ENCODE measurements around the gene FHL1. TPM values are rescaled to one million over a fixed set of nuclear protein-coding genes. Genes with fewer than 3 reads are reported as not detected.

The FHL1 gene
- total RNA-seq, 1 experiment from 2014 or later, result 0.73 TPM

DNA sequence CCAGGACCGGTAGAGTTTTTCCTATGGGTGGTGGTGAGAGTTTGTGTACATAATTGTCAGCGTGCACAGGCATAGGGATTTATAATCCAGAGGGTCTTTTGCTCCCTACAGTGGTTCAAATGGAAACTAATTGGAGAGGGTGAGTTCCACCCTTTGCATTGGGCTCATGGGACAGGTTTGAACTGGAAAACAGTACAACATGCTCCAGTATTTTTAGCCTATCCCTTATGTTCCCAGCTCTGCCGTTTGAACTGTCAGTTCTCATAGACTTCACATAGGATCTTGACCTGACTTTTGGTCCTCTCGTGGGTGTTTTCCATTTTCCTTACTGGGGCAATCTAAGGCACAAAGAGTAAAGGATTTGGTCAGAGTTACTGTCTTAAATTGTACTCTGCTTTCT lies 31.8 kb downstream of the FHL1 start:
- Mint-ChIP-seq H3K36me3 (ENCODE audit: insufficient read depth, unreplicated experiment) (no peaks in the 10 kb centered on the region), H3K27ac (ENCODE audit: unreplicated experiment) (no peak overlapping the region), H3K9me3 (ENCODE audit: low read depth, unreplicated experiment) (no peaks in the 10 kb centered on the region), H3K4me1 (ENCODE audit: low read depth, unreplicated experiment) (no peaks in the 10 kb centered on the region), H3K27me3 (ENCODE audit: unreplicated experiment) (no peaks in the 10 kb centered on the region), H3K4me3 (ENCODE audit: low read depth, unreplicated experiment) (no peak overlapping the region)
- no peak for TF ChIP-seq CTCF (IDR thresholded peaks at IDR 0.05; ENCODE audit: unreplicated experiment)
- BruUV-seq (replicated peaks), result no TSS peak
- intact Hi-C loops (cut with micrococcal nuclease; ENCODE audit: unreplicated experiment), result no loop called here
- CTCF ChIA-PET, result no interaction called here
- no peak for DNase-seq

DNA sequence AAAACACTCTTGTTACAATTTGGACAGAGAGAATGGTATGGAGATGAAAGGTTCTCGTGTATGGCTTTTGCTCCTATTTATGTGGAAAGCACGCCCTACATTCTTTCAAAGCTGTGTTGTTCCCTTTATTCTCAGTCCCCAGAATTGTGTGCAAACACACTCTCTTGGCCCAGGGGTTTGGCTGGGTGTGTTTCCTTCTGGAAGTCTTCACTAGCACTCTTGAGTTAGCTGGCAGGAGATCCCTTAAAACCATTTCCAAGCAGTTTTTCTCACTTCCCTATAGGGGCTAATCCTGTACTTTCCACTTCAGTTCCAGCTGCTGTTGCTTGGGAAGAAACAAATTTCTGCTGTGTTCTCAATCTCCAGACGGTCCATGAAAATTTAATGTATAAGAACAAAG lies 35.1 kb downstream of the FHL1 start:
- Mint-ChIP-seq H3K9me3 (ENCODE audit: low read depth, unreplicated experiment) (no peaks in the 10 kb centered on the region), H3K4me1 (ENCODE audit: low read depth, unreplicated experiment) (no peaks in the 10 kb centered on the region), H3K36me3 (ENCODE audit: insufficient read depth, unreplicated experiment) (no peaks in the 10 kb centered on the region), H3K4me3 (ENCODE audit: low read depth, unreplicated experiment) (no peak overlapping the region), H3K27me3 (ENCODE audit: unreplicated experiment) (no peaks in the 10 kb centered on the region), H3K27ac (ENCODE audit: unreplicated experiment) (no peak overlapping the region)
- TF ChIP-seq CTCF (IDR thresholded peaks at IDR 0.05; ENCODE audit: unreplicated experiment), result no peak
- DNase-seq, result no peak
- no TSS peak for BruUV-seq (replicated peaks)
- intact Hi-C loops (cut with micrococcal nuclease; ENCODE audit: unreplicated experiment), result no loop called here
- CTCF ChIA-PET, result no interaction called here

- no peaks in the 10 kb centered on the region for H3K9me3 Mint-ChIP-seq (ENCODE audit: low read depth, unreplicated experiment)
- no peak overlapping the region for H3K4me3 Mint-ChIP-seq (ENCODE audit: low read depth, unreplicated experiment)
- BruUV-seq (replicated peaks), result no TSS peak
- H3K27ac Mint-ChIP-seq (ENCODE audit: unreplicated experiment), result no peak overlapping the region
- no peaks in the 10 kb centered on the region for H3K36me3 Mint-ChIP-seq (ENCODE audit: insufficient read depth, unreplicated experiment)
- no peaks in the 10 kb centered on the region for H3K4me1 Mint-ChIP-seq (ENCODE audit: low read depth, unreplicated experiment)
- no peak for DNase-seq
- CTCF ChIA-PET, result no interaction called here
- TF ChIP-seq CTCF (IDR thresholded peaks at IDR 0.05; ENCODE audit: unreplicated experiment), result no peak
- no peaks in the 10 kb centered on the region for H3K27me3 Mint-ChIP-seq (ENCODE audit: unreplicated experiment)
- intact Hi-C loops (cut with micrococcal nuclease; ENCODE audit: unreplicated experiment), result no loop called here
Observed at GRCh38 chrX:136183172-136183571, 35.8 kb downstream of the FHL1 start.

- no TSS peak for BruUV-seq (replicated peaks)
- Mint-ChIP-seq H3K9me3 (ENCODE audit: low read depth, unreplicated experiment) (no peaks in the 10 kb centered on the region), H3K4me1 (ENCODE audit: low read depth, unreplicated experiment) (no peaks in the 10 kb centered on the region), H3K27ac (ENCODE audit: unreplicated experiment) (no peak overlapping the region), H3K27me3 (ENCODE audit: unreplicated experiment) (no peaks in the 10 kb centered on the region), H3K4me3 (ENCODE audit: low read depth, unreplicated experiment) (no peak overlapping the region), H3K36me3 (ENCODE audit: insufficient read depth, unreplicated experiment) (no peaks in the 10 kb centered on the region)
- intact Hi-C loops (cut with micrococcal nuclease; ENCODE audit: unreplicated experiment), result no loop called here
- no peak for TF ChIP-seq CTCF (IDR thresholded peaks at IDR 0.05; ENCODE audit: unreplicated experiment)
- CTCF ChIA-PET, result no interaction called here
- DNase-seq, result no peak
Observed at GRCh38 chrX:136183917-136184316, 36.6 kb downstream of the FHL1 start.
